Pulmonary artery endothelial cell (primary cell): Measurements from ENCODE around the gene ATL2. TPM values are rescaled to one million over a fixed set of nuclear protein-coding genes. Genes with fewer than 3 reads are reported as not detected.
"Not testable (repeated sequence)": the region's sequence is repeated elsewhere in the genome, so short reads cannot be mapped to it uniquely, and the experiment has no call there.

Experiments used
- DNase-seq: peaks from one replicate; pipeline ENCODE4 v3.0.0-alpha.2; 2011; ENCODE audit warnings: low read depth, low spot score
- total RNA-seq: library from RNA; depleted of rRNA; stranded (reverse); fragments of >200 nt; gene quantifications from 2 replicates; pipeline ENCODE4 v1.2.3, GENCODE V29; 2014

The ATL2 gene
- total RNA-seq, 1 donor from 2014 or later: 56.8 TPM

- peak; percentile 35 for DNase-seq
These were observed 102.5 kb downstream of the ATL2 start for GRCh38 chr2:38274286-38275276.

- DNase-seq: no peak
These were observed 105.4 kb downstream of the ATL2 start for GRCh38 chr2:38271697-38272096.

GRCh38 chr2:38269421-38269820 is 107.7 kb downstream of the ATL2 start:
- no peak for DNase-seq

GRCh38 chr2:38268691-38269327 is 108.3 kb downstream of the ATL2 start:
- no peak for DNase-seq

GRCh38 chr2:38268001-38268400 is 109.1 kb downstream of the ATL2 start:
- no peak for DNase-seq

GRCh38 chr2:38267270-38267925 is 109.7 kb downstream of the ATL2 start:
- DNase-seq: no peak

GRCh38 chr2:38266382-38267061 is 110.6 kb downstream of the ATL2 start:
- no peak for DNase-seq

- DNase-seq: no peak
These were observed 111.6 kb downstream of the ATL2 start for GRCh38 chr2:38265461-38265860.

- DNase-seq: no peak
These were observed 112.5 kb downstream of the ATL2 start for GRCh38 chr2:38264396-38265221.

GRCh38 chr2:38263293-38263692 is 113.8 kb downstream of the ATL2 start:
- no peak for DNase-seq

- no peak for DNase-seq
These were observed 114.8 kb downstream of the ATL2 start for GRCh38 chr2:38262069-38262871.

GRCh38 chr2:38261569-38262068 is 115.5 kb downstream of the ATL2 start:
- DNase-seq: no peak

GRCh38 chr2:38260972-38261371 is 116.1 kb downstream of the ATL2 start:
- DNase-seq: no peak

- no peak for DNase-seq
These were observed 116.6 kb downstream of the ATL2 start for GRCh38 chr2:38260469-38260868.

- no peak for DNase-seq
These were observed 117.8 kb downstream of the ATL2 start for GRCh38 chr2:38259311-38259710.

GRCh38 chr2:38257680-38258079 is 119.4 kb downstream of the ATL2 start:
- not testable (repeated sequence) for DNase-seq

- DNase-seq: no peak
These were observed 120.5 kb downstream of the ATL2 start for GRCh38 chr2:38256610-38257009.

GRCh38 chr2:38255211-38255610 is 121.9 kb downstream of the ATL2 start:
- DNase-seq: no peak

GRCh38 chr2:38254796-38255195 is 122.3 kb downstream of the ATL2 start:
- DNase-seq: no peak

- DNase-seq: no peak
These were observed 125.1 kb downstream of the ATL2 start for GRCh38 chr2:38251940-38252339.
